ENCODE results near the gene SKI. TPM values are rescaled to one million over a fixed set of nuclear protein-coding genes. Genes with fewer than 3 reads are reported as not detected.

SKI gene
- polyA plus RNA-seq, 3 donors: 0.20 to 6.6 (median 0.25) TPM

DNA sequence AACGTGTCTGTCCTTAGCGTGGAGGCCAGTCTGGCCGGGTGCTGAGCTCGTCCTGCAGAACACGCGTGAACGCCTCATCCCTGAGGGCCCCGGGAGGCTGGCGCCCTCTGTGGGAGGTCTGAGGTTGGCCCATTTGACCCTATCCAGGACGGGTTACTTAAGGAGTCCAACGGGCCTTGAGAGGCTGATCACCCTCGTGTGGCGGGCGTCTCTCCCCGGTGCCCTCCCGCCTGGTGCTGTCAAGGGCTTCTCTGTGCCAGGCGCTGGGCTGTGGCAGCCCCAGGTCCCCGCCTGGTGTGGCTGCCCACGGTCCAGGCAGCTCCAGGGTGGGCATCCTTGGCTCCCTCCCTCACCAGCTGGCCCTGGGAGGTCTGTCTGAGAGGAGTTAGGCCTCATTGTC lies 9.7 kb downstream of the SKI start:
- DNase-seq: peak in 2 of 3 donors; percentile 37 to 42
- Mint-ChIP-seq H3K27me3 (ENCODE audit: low read depth in 3 of 3) (peaks cover 8 to 17% (median 8%) of the 10 kb centered on the region in 3 donors), H3K4me1 (peaks cover 79% of the 10 kb centered on the region), H3K36me3 (peaks cover 48 to 61% of the 10 kb centered on the region in 2 donors), H3K9me3 (no peaks in the 10 kb centered on the region), H3K4me3 (peak overlapping the region in 1 of 2 donors; percentile 12), H3K27ac (peak overlapping the region in 1 of 7 donors; percentile 30)
- Histone ChIP-seq H3K9me3 (replicated peaks in 1 of 2; ENCODE audit: control insufficient read depth in 1 of 2, insufficient read depth in 1 of 2, low read length in 2 of 2) (no peaks in the 10 kb centered on the region), H4K20me1 (ENCODE audit: insufficient read depth, low read length) (peaks cover 98% of the 10 kb centered on the region), H3K27ac (ENCODE audit: low read depth in 1 of 2, low read length in 2 of 2) (no peak overlapping the region), H2AFZ (ENCODE audit: insufficient read depth, low read depth, low read length, poor library complexity, severe bottlenecking) (no peak overlapping the region), H3K36me3 (replicated peaks in 1 of 2; ENCODE audit: control insufficient read depth in 1 of 2, insufficient read depth in 2 of 2, low read length in 2 of 2) (peaks cover 5 to 12% of the 10 kb centered on the region in 2 donors), H3K4me2 (replicated peaks; ENCODE audit: extremely low read depth, low read length, poor library complexity, severe bottlenecking) (no peak overlapping the region), H3K79me2 (ENCODE audit: insufficient read depth, low read length) (peaks cover 88% of the 10 kb centered on the region), H3K4me1 (ENCODE audit: control insufficient read depth in 1 of 2, insufficient read depth in 2 of 2, low read length in 2 of 2) (peaks cover 70 to 80% of the 10 kb centered on the region in 2 donors), H3K27me3 (ENCODE audit: control insufficient read depth in 2 of 2, insufficient read depth in 2 of 2, low read length in 2 of 2) (no peaks in the 10 kb centered on the region), H3K9ac (ENCODE audit: insufficient read depth, low read length, poor library complexity, severe bottlenecking) (no peak overlapping the region), H3K4me3 (replicated peaks in 1 of 3; ENCODE audit: low read depth in 2 of 3, low read length in 3 of 3) (no peak overlapping the region)
- TF ChIP-seq, protein P1, sequence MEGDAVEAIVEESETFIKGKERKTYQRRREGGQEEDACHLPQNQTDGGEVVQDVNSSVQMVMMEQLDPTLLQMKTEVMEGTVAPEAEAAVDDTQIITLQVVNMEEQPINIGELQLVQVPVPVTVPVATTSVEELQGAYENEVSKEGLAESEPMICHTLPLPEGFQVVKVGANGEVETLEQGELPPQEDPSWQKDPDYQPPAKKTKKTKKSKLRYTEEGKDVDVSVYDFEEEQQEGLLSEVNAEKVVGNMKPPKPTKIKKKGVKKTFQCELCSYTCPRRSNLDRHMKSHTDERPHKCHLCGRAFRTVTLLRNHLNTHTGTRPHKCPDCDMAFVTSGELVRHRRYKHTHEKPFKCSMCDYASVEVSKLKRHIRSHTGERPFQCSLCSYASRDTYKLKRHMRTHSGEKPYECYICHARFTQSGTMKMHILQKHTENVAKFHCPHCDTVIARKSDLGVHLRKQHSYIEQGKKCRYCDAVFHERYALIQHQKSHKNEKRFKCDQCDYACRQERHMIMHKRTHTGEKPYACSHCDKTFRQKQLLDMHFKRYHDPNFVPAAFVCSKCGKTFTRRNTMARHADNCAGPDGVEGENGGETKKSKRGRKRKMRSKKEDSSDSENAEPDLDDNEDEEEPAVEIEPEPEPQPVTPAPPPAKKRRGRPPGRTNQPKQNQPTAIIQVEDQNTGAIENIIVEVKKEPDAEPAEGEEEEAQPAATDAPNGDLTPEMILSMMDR (IDR thresholded peaks at IDR 0.05): peak; percentile 53
- intact Hi-C loops (cut with micrococcal nuclease): no loop called here
- WGBS (ENCODE audit: insufficient coverage): 68% methylated on average over 11 of the region's 19 CpGs

DNA sequence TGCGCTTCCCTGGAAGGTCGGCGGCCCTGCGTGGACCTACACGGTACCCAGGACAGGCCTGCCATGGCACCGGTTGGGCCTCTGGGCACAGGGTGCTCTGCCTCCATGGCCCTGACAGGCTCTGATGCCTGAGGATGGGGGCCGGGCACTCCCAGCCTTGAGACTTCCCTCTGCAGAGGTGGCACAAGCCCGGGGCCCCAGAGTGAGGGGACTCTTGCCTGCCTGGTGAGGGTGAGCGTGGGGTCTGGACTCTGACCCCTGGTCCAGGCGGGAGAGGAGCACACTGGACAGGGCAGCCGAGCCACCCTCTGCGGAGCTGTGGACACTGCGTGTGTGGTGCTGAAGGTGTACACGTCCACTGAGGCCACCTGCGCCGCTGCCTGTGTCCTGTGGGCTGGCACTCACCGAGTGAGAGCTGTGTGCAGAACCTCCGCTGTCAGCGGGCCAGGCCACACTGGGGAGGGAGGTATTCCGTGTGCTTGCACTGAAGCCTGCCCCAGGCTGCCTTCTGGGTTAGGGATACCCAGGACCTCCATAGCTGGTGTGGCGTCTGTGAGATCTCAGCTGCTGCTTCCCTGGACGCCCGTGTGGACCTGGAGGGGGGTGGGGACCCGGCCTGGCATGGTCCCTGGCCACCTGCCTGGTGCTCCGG lies 10.4 kb downstream of the SKI start:
- peaks cover 56 to 63% of the 10 kb centered on the region in 2 donors for H3K36me3 Mint-ChIP-seq
- no peaks in the 10 kb centered on the region for H3K27me3 ChIP-seq (ENCODE audit: control insufficient read depth in 2 of 2, insufficient read depth in 2 of 2, low read length in 2 of 2)
- H3K27ac ChIP-seq (ENCODE audit: low read depth in 1 of 2, low read length in 2 of 2): no peak overlapping the region

More for the DNA sequence above, 10.4 kb downstream of the SKI start:
- TF ChIP-seq, protein P1 (IDR thresholded peaks at IDR 0.05): no peak
- Mint-ChIP-seq H3K9me3 (peaks cover 0 to 1% (median 0%) of the 10 kb centered on the region in 7 donors), H3K4me3 (no peak overlapping the region), H3K4me1 (peaks cover 75% of the 10 kb centered on the region), H3K27me3 (ENCODE audit: low read depth in 3 of 3) (peaks cover 8 to 19% (median 8%) of the 10 kb centered on the region in 3 donors), H3K27ac (no peak overlapping the region)
- WGBS (ENCODE audit: insufficient coverage): 92% methylated on average over 18 of the region's 25 CpGs
- no peak overlapping the region for H3K4me3 ChIP-seq (replicated peaks in 1 of 3; ENCODE audit: low read depth in 2 of 3, low read length in 3 of 3)
- intact Hi-C loops (cut with micrococcal nuclease): no loop called here
- H3K9ac ChIP-seq (ENCODE audit: insufficient read depth, low read length, poor library complexity, severe bottlenecking): no peak overlapping the region
- H3K79me2 ChIP-seq (ENCODE audit: insufficient read depth, low read length): peaks cover 88% of the 10 kb centered on the region
- peaks cover 63 to 73% of the 10 kb centered on the region in 2 donors for H3K4me1 ChIP-seq (ENCODE audit: control insufficient read depth in 1 of 2, insufficient read depth in 2 of 2, low read length in 2 of 2)
- no peak for DNase-seq
- H2AFZ ChIP-seq (ENCODE audit: insufficient read depth, low read depth, low read length, poor library complexity, severe bottlenecking): no peak overlapping the region
- peaks cover 98% of the 10 kb centered on the region for H4K20me1 ChIP-seq (ENCODE audit: insufficient read depth, low read length)
- H3K4me2 ChIP-seq (replicated peaks; ENCODE audit: extremely low read depth, low read length, poor library complexity, severe bottlenecking): no peak overlapping the region
- no peaks in the 10 kb centered on the region for H3K9me3 ChIP-seq (replicated peaks in 1 of 2; ENCODE audit: control insufficient read depth in 1 of 2, insufficient read depth in 1 of 2, low read length in 2 of 2)
- peaks cover 5 to 19% of the 10 kb centered on the region in 2 donors for H3K36me3 ChIP-seq (replicated peaks in 1 of 2; ENCODE audit: control insufficient read depth in 1 of 2, insufficient read depth in 2 of 2, low read length in 2 of 2)

Data from CD14-positive monocyte (primary cell).